GM19025 (cell line): ENCODE measurements around the gene TMEM150B.

Experiments used
- ATAC-seq: cut with Tn5 transposase; IDR thresholded peaks from one replicate; pipeline ENCODE4 v1.9.1; 2021; ENCODE audit warnings: mild to moderate bottlenecking, low read depth, moderate library complexity; ENCODE audit not compliant: unreplicated experiment

Gene TMEM150B

GRCh38 chr19:55355213-55355821, 30.2 kb upstream of the TMEM150B start:
- no peak for ATAC-seq

DNA sequence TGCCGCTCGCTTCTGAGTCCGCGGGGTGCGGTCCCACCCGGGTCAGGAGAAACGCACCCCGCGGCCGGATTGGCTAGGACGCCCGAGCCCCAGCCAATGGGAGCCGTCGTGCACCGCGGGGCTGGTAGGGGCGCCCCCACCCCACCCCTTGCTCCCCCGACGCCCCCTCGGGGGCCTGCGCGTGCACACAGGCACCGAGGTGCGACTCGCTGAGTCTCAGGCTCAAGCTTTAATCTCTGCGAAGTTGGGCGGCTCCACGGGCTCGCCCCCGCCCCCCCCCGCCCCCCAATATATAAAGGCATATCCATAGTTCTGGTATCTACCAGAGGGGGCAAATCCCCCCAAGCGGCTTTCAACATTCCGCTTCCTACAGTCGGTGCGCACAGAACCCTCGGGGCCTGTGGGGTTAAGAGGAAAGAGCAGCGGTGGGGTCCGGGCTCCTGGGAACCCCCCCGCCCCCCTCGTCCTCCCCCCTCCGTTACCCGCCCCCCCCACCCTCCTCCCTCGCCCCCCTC, 29.6 kb upstream of the TMEM150B start, which contains the start of gene COX6B2:
Gene COX6B2 (minus strand): TSS at position 22 of the 515 bp plus-strand sequence. CDS start 198 bp downstream, outside the sequence.
- ATAC-seq: no peak

- no peak for ATAC-seq
Measured at GRCh38 chr19:55353803-55354697, 28.9 kb upstream of the TMEM150B start.

- ATAC-seq: no peak
Measured at GRCh38 chr19:55353356-55353802, 28.2 kb upstream of the TMEM150B start.

- no peak for ATAC-seq
Measured at GRCh38 chr19:55352549-55353145, 27.5 kb upstream of the TMEM150B start.

- ATAC-seq: no peak
Measured at GRCh38 chr19:55352040-55352439, 26.9 kb upstream of the TMEM150B start.

DNA sequence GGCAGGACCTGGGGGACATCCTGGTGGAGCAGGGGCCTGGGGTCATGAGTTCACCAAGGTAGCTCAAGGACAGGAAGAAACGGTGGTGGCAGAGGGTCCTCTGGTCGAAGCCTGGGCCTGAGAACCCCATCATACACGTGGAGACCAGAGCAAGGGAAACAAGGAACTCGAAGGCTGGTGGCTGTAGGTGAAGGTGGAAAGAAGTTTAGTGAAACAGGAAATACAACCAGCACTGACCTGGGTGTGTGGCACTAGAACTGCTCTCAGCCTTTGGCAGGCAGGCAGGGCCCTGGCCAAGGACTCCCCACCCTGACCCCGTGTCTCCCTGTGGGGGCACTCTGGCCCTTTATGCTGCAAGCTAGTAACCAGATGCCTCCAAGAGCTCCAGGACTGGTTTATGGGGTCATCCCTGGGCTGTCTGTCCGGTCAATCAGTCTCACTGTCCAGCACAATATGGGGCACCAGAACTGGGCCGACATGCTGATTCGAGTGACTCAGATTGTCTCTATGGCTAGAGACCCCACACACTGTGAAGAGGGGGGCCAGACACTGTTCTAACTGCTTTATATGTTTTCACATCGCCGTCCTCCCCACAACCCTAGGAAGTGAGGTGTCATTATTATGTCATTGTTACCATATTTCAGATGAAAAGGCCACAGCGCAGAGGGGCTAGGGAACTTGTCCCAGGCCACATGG, 25.6 kb upstream of the TMEM150B start:
- ATAC-seq: no peak

DNA sequence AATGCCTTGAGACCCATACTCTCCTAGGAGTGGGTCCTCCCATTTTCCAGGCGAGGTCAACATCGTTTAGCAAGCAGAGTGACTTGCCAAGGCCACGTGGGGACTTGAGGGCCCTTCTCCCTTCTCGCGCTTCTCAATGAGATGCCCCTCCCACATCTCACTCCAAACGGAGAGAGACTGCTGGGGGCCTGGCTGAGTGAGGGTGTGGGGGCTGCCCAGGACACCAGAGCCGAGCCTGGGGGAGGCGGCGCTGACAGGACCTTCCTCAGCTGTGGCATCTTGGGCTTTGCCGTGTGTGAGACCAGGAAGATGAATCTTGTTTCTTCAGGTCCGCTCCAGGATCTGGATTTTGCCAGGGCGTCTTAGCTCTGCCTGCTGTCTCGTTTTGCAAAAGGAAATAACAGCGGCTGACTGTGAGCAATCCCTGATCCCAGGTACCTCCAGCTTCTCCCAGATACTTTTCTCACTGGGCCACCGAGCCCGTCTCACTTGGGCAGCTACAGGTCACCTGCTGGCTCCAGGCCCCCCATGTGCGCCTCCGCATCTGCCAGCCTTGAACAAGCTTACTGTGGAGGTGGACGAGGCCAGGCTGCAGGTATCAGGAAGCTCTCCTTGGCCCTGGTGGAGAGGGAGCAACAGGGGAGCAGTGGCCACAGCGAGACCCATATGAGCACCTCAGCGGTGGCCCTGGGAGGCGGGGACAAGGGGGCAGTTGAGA, 23.3 kb upstream of the TMEM150B start:
- ATAC-seq: no peak

GRCh38 chr19:55347442-55348009, 22.4 kb upstream of the TMEM150B start:
- no peak for ATAC-seq

- no peak for ATAC-seq
Measured at GRCh38 chr19:55346725-55347441, 21.7 kb upstream of the TMEM150B start.

- ATAC-seq: no peak
Measured at GRCh38 chr19:55345818-55346724, 20.9 kb upstream of the TMEM150B start.

DNA sequence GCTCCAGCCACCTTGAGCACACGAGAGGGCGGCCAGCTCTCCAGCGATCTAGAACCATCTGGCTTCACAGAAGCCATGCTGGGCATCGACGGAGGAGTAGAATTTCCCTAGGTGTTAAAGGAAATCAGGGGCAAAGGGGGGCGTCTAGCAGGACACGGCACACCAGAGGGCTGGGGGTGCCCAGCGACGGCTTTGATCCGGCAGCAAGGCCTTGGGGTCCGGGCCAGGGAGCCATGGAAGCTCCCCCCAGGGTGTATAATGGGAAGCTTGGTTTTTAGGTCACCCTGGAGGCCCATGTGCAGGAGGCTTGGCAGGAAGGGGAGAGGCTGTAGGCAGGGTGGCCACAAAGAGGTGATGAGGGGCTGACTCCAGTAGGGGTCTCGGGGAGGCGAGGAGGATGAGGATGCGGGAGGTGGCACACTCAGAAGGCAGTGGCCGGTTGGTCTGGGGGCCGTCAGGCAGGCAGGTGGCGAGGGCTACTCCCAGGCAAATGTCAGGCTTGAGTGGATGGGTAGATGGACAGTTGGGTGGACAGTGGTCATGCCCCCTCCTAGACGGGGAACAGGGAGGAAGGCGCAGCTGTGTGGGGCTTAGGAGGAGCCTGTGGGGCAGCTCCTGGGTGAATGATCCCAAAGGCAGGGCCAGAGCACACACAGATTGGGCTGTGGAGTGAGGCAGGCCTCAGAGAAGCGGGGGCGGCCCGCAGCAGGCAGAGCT, 20.1 kb upstream of the TMEM150B start:
- no peak for ATAC-seq

GRCh38 chr19:55344444-55344843, 19.3 kb upstream of the TMEM150B start:
- ATAC-seq: no peak

DNA sequence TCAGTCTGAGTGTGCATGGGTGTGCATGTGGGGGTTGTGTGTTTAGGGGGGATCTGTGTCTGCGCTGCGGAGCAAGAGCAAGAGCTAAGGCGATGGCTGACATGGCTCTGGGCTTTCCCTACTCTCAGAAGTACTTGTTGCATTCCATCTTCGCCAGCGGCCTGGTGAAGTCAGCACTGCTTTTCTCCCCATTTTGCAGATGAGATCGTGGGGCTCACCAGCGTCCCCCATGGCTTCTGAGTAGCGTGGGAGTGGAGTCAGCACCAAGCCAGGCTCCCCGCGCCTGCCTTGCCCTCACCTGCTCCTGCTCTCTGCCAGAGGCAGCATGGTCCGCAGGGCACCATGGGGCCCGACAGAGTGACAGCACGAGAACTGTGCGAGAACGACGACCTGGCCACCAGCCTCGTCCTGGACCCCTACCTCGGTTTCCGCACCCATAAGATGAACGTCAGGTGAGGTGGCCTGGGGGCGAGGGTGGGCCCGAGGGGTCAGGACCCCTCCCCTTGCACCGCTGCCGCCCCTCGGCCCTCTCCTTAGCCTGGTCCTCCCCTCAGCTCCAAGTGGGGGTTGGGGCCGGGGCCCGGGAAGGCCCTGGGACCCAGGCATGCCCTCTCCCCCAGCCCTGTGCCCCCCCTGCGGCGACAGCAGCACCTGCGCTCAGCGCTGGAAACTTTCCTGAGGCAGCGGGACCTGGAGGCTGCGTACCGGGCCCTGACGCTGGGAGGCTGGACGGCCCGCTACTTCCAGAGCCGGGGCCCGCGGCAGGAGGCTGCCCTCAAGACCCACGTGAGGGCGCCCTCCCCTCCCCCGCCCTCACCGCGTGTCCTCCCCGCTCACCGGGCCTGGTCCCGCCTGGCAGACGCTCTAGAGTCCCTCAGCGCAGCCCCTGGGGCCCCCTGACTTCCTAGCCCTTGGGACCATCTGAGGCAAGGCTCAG, 16.7 kb upstream of the TMEM150B start:
- ATAC-seq: no peak

- ATAC-seq: no peak
Measured at GRCh38 chr19:55341171-55341588, 16.0 kb upstream of the TMEM150B start.

DNA sequence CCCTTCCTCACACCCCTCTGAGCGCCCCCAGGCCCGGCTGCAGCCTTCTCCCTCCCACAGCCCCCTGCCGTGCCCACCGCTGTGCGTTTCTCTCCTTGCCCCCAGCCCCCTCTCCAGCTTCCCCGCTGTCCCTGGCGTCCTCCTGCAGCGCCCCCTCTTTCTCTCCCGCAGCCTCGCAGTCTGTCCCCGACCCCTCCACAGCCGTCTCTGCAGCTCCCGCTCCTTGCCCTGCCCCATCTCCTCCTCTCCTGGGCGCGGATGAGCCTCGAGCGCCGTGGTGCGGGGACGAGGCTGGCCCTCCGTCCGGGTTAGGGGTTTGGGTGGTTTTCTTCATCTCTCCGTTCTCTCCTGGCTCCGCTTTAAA, 15.6 kb upstream of the TMEM150B start:
- ATAC-seq: no peak
